GM19395 (cell line): ENCODE data around the gene TTLL8.

Experiments
- ATAC-seq: cut with Tn5 transposase; IDR thresholded peaks from one replicate; pipeline ENCODE4 v1.9.1; 2021; ENCODE audit warnings: mild to moderate bottlenecking, moderate library complexity; ENCODE audit not compliant: unreplicated experiment

The TTLL8 gene

DNA sequence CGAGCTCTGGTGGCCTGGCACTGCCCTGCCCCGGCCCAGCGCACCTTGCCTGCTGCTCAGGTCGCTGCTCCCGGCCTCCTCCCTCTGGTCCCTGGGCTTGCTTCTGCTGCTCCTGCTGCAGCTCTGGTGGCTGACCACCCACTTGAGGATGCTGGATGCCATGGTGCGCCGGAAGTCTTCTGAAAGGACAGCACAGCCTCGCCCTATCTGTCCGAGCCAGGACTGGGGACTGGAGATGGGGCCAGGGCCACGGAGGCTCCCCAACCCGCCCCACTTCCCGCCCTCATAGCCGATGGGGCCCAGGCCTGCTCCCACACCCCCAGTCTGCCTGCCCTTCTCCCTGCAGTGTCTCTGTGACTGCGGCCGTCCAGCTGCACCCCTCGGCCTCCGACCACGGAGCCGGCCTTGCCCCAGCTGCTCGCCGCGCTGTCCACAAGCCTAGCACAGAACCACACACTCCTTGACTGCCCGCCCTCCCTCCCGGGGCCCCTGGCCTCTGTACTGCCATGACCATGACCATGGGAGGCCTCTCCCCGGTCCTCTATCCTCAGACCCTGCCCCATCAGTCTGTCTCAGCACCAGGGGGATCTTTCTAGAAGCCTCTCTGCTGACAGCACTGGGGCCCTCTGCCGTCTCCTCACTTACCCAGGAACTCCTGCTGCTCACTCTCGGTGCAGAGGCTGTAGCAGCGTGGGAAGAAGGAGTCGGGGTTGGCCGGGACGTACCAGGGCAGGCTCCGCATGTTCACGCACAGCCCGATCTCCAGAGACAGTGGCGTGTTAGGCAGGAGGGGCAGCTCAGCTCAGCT is 12.7 kb downstream of the TTLL8 start:
- ATAC-seq = no peak

DNA sequence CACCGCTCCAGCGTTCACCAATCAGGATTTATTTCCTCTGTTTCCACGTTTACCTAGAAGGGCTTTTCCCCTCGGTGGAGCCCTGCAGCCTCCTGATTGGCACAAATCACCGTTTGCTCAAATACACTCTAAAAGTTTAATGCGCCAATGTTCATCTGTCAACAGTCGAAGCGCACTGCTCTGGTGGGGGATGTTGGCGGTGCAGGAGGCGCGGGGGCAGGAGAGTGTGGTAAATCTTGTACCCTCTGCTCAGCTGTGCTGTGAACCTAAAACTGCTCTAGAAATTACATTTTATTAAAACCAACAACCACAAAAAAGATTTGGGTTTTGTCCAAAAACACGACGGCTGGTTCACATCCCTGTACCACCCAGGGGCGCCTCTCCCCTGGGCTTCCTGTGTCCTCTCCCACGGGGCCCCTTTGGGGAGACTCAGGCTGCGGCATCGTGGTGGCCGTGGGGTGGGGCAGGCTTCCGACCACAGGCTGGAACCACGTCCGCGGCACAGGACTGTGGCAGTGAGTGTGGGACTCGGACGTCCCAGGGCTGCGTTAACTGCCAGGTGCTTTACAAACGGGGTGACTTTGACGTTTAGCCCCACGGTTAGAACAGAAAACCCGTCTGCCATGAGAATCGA is 13.5 kb downstream of the TTLL8 start:
- ATAC-seq = no peak

DNA sequence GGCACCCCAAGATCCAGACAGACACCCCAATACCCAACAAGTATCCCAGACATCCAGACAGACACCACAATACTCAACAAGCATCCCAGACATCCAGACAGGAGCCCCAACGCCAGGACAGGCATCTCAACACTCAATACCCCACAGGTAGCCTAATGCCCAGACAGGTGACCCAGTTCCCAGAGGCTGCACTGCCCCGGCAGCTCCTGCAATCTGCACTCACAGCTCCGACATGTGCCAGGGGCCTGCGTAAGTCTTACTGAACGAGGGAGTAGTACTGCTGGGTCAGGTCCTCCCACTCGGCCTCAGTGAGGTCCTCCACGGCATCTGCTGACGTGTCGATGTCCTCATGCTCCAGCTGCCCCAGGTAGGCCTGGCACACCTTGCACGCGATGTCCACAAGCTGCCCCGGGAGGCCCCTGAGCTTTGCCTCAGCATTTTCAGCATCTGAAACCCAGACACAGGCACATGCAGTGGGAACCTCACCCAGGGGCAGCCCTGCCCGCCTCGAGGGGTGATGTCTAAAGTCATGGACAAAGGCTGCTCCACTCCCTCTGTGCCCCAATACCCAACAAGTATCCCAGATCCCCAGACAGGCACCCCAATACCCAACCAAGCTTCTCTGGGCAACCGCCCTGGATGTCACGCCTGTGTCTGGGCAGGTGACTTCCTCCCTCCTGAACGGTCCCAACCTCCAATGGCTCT is 16.6 kb downstream of the TTLL8 start:
- no peak for ATAC-seq

DNA sequence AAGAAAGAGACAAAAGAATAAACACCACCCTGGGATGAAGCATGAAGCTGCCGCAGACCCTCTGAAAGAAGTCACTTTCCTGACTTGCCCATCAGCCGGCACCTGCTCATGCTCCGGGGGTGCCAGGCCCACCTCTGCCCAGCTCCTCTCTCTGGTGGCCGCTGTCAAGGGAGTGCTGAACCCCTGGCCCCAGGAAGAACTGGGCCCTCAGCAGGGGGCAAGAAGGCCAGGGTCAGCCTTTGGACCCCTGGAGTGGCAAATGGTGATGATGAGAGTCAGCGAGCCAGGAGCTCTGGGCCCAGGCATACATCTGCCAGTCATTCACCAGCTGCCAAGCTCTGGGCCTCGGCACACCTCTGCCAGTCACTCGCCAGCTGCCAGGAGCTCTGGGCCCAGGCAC is 17.4 kb downstream of the TTLL8 start:
- ATAC-seq = no peak

DNA sequence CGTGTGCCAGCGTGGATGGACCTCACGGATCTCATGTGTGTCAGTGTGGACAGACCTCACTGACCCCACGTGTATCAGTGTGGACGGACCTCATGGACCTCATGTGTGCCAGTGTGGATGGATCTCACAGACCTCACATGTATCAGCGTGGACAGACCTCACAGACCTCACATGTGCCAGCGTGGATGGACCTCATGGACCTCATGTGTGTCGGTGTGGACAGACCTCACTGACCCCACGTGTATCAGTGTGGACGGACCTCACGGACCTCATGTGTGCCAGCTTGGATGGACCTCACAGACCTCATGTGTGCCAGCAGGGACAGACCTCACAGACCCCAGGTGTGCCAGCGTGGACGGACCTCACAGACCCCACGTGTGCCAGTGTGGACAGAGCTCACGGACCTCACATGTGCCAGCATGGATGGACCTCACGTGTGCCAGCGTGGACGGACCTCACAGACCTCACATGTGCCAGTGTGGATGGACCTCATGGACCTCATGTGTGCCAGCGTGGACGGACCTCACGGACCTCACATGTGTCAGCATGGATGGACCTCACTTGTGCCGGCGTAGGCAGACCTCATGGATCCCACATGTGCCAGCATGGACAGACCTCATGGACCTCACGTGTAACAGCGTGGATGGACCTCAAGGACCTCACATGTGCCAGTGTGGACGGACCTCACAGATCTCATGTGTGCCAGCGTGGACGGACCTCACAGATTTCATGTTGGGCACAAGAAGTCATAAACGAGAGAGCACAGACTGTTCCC is 18.2 kb downstream of the TTLL8 start:
- no peak for ATAC-seq

DNA sequence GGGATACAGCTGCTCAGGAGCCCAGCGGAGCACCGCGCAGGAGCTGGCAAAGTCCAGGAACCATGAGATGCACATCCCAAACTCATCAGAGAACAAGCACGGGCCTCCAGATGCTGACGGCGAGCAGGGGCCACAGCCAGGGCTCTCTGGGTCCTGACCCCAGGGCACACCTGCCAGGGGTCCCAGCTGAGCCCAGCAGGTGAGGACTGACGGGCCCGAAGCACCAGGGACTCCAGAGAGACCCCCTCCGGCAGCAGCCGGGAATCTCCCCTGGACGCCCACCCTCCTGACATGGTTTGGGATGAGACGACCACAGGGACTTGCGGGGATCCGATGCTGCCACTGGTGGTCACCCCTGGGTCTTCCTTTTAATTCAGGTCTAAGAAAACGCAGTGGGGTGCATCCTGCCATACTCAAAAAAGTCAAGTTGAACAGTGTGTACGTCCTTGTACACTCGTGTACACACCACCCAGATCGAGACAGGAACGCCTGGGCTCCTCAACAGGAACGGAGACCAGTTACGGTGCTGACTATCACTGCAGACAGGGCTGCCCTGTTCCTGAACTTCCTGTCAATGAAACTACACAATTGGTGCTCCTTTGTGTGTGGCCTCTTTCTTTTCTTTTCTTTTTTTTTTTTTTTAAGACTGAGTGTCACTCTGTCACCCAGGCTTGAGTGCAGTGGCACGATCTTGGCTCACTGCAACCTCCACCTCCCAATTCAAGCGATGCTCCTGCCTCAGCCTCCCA is 21.9 kb downstream of the TTLL8 start:
- ATAC-seq = no peak

DNA sequence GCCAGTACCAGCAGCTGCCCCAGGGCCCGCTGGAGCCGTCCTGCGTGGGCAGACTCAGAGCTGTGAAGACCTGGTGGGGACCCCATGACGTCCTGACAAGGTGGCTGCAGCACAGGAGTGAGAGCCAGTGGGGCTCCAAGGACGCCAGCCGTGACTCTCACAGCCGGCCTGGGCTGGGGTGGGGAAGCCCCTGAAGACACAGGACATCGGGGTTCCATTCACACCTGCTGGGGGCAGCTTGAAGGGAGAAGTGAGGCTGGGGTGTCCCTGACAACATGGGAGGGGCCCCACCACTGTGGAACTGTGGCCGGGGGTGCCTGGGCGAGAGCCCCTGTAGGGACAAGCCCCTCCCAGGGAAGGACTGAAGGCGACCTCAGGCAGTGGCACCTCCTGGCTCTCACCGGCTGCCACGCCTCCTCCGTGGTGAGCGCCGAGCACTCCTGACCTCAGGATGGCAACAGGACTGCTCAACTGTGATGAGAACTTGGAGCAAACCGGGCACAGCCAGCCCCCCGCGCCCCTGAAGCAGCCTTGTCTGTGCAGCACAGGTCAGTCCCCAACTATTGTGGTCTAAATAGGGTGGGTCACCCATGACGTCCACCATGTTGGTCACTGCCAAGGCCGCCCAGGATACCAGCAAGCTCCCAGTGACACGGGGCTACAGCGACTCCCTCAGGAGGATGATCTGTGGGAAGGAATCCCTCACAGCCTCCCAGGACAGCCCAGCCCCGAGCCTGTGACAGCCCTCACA is 22.8 kb downstream of the TTLL8 start:
- ATAC-seq = no peak

DNA sequence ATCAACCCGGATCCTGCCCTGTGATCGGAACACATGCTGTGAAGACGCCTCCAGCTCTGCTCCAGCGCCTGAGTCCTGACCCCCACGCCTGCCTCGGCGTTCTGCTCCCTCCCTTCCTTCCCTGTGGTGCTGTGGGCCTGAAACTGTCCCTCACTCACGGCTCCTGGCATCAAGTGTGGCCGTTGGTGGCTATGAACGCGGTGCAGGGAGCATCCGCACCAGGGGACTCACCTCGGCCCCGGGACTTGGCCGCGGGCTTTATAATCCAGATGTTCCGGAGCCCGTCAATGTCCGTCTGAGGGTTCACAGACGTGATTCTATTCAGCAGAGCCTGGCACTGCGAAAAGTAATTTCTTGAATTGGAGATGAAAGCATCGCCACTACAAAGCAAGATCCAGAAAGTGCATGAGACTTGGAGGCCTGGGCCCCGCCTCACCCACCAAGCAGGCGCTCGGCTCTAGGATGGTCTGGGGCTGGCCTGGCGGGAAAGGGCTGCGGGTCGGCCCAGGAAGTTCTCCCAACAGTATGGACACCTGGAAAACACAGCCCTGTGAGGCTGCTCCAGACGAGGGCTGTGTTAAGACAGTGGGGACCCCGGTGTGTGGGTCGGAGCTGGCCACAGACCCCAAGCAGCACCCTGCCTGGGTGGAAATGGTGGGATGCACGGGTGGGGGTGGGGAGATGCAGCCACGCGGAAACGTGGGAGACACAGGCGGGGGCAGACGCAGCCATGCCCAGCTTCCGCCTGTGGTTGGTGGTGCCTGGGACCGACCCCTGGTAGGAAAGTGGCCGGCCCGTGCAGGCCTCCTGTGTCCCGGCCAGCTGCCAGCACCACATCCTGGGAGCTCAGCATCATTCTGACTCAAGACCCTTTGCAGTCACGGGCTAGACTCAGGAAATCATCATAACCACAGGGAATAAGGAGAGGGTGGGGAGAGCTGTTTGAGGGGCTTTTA is 23.7 kb downstream of the TTLL8 start:
- no peak for ATAC-seq

DNA sequence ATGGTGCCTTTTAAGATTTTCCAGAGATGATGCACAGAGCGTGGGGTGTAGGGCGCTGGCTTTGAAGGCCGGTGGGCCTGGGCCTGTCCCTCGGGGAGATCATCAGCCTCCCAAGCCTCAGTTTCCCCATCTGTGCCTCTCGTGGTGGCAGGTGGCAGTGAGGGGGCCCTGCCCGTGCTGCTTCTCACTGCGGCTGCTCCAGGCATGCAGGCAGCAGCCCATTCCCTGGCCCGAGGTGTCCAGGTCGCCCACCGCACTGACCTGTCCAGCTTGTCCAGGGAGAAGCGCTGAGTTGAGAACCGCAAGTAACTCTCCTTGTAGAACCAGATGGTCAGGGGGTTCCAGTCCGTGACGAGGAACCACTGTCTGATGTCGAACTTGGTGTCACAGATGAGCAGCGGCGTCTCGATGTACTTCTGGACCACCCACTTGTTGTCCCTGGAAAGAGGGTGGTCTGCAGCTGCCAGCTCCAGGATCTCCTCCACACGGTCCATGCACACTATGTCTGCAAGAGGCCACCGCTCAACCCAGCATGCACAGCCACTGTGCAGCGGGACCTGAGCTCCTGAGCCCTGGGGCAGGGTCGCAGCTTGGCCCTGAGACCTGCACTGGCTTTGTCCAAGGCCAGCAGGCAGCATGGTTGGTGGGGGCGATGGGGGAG is 25.0 kb downstream of the TTLL8 start:
- ATAC-seq = no peak

DNA sequence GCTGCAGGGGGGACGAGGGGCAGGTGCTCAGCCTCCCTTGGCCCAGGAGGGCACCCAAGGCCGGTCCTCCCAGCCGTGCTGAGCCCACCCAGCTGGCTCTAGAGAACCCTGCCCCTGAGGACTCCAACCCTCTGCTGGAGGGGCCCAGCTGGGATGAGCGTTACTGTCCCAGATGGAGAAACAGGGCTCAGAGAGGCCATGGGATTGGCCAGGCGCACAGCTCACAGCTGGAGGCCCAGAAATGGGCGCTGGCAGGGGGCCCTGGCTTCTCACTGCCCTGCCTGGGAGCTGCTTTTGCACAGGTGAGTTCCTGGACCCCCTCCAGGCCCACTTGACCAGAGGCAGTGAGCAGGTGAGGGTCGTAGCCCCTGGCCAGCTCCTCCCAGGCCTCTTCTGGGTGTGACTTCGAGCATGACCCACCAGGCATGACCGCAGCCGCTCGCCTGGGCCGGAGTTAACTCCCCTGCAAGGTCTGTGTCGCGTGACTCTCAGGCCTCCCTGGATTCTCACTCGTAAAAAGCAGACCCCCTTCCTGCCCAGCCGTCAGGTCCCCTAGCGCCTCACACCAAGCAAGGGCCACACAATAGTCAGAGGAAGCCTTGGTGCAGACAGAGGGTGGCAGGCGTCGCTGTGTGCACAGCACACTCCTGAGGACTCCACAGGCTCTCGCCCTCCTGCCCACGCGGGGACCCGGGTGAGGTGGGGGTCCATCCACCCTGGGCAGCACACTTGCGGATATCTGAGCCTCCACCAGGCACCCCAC is 25.8 kb downstream of the TTLL8 start:
- ATAC-seq = no peak

DNA sequence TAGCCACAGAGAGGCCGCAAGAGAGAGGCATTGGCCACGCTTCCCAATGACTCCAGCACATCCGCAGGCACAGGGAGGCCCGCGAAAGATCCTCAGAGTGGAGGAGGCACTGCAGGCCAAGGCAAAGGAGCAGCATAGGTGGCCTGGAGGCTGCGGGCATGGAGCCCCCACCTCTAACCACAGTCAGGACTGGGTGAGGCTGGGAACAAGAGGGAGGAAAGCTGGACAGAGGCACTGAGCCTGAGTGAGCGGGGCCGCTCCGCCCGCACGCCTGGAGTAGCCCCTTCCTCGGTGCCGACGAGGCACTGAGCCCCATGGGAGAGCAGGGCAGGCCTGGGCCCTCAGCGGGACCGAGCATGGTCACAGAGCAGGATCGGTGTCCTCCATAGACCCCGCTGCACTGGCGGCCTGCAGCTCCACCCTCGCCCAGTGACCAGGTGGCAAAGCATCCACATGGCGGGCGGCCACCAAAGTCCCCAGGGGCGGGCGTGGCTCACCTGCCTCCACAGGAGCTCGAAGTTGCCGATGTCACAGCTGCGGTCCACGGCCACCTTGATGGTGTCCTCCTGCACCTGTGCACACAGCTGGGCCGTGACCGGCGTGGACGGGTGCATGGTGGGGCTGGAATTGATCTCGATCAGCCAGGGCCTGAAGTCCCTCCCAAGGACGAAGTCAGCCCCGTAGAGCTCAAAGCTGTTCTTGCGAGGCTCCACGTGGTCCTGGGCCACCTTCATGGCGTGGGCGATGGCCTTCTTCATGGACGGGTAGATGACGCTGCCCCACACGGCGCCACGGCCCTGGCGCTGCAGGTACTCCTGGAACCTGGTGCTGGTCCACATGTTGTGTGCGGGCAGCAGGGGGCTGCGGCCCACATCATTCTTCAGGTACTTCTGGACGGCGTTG is 26.7 kb downstream of the TTLL8 start:
- no peak for ATAC-seq

DNA sequence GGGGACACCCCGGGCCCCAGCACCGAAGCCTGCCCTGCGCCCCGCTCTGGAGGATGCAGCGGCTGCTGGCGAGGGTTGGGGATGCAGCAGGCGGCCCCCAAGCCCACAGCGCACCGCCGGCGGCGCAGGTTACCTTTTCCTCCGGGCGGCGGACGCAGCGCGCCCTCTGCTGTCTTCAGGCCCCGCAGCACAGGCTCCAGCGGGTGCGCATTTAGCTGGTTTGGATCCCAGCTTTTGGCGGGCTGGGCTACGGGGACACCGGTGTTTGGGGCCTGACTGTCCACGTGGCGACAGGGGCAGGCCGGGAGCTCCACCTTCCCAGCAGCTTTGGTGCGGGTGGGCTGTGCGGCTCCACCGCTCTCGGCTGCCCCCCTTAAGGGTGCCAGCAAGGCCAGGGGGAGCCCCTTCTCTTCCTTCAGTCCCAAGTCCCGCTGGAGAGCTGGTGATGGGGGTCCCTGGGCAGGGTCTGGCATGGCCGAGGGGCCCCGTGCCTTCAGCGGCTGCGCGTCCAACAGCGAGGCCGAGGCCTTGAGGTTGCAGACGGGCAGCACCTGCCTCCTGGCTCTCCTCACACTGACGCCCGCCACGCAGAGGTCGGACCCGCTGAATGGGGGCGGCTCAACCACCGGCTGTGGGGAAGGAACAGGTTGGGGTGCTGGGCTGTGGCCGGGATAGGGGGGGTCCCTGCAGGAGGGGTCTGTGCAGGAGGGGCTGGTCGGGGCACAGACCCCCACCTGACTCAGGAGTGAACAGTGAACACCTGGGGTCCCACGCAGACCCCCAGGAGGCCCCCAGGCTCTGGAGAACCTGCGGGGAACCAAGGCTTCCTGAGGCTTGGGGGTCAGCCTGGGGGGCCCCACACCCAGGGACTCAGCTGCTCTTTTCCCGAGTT is 27.6 kb downstream of the TTLL8 start:
- no peak for ATAC-seq

DNA sequence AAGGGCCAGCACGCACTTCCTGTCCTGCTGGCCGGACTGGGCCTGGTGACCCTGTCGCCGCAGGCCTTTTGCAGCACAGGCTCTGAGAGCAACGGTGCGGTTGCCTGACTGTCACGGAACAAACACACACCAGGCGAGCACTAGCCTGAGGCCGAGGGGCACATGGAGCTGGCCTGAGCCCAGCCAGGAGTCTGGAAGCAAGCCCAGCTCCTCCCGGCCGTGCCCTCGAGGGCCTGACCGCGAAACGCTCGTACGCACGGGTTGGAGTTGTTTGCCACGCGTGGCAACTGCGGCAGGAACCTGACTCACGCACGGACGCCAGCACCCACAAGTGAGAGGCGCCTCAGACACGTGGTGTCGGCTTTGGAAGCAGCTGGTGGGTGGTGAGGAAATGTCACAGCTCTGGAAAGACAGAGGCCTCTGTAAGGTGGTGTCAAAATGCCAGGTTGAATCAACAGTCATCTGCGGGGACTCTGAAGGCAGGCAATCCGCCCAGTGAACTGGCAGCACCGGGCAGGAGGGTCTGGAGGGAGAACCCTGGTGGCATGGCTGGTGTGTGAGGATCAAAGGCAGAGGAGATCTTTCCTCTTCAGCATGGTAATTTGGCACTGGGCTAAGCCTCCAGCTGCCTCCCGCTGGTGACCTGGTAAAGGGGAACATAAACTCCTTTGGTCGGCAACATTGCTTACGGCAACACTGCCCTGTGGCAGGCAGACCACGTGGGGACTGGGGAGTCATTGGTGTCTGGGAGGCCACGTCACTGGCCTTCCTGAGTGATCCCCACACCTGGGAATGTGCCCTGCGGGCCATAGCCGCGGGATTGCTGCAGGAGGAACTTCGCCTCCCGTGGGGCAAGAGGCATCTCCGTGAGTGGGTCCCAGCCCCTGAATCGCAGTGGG is 30.2 kb downstream of the TTLL8 start:
- no peak for ATAC-seq

DNA sequence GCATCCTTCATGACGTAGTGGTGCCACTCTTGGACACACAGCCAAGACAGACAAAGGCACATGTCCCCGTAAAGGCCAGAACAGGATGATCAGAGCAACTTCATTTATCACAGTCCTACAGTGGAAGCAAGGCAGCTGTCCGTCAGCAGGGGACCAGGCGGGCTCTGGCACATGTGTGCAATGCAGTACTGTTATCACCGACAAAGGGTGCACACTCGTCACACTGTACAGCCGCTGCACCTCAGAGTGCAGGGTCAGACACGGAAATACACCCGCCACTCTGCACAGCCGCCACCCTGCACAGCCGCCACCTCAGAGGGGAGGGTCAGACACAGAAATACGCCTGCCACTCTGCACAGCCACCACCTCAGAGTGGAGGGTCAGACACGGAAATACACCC is 32.1 kb downstream of the TTLL8 start:
- no peak for ATAC-seq
